ENCODE data around the gene LGALS16.
"Not testable (repeated sequence)": the region's sequence is repeated elsewhere in the genome, so short reads cannot be mapped to it uniquely, and the experiment has no call there.

LGALS16 gene, protein sequence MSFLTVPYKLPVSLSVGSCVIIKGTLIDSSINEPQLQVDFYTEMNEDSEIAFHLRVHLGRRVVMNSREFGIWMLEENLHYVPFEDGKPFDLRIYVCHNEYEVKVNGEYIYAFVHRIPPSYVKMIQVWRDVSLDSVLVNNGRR

GRCh38 chr19:39655613-39656012 lies at the start of gene LGALS16:
LGALS16 (plus strand) TSS chr19:39655913; CDS start chr19:39655962, 49 bp downstream.
- no peak for DNase-seq

DNA sequence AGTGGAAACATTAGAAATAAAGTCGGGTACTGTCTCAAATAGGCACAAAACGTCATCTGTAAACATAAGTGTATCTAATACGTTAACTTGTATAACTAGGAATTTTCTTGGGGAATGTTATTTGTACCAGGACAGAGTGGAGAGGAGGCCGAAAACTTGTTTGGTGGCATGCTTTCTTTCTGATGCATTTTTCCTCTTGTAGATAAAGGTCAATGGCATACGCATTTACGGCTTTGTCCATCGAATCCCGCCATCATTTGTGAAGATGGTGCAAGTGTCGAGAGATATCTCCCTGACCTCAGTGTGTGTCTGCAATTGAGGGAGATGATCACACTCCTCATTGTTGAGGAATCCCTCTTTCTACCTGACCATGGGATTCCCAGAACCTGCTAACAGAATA lies 48.7 kb upstream of the LGALS16 start:
- no peak for DNase-seq

- no peak for DNase-seq
These were observed 48.2 kb upstream of the LGALS16 start for GRCh38 chr19:39607561-39607960.

- DNase-seq = no peak
These were observed 42.1 kb upstream of the LGALS16 start for GRCh38 chr19:39613597-39613996.

- no peak for DNase-seq
These were observed 38.0 kb upstream of the LGALS16 start for GRCh38 chr19:39617745-39618144.

GRCh38 chr19:39623946-39624345 lies 31.8 kb upstream of the LGALS16 start:
- DNase-seq = no peak

- not testable (repeated sequence) for DNase-seq
These were observed 28.1 kb upstream of the LGALS16 start for GRCh38 chr19:39627631-39628030.

DNA sequence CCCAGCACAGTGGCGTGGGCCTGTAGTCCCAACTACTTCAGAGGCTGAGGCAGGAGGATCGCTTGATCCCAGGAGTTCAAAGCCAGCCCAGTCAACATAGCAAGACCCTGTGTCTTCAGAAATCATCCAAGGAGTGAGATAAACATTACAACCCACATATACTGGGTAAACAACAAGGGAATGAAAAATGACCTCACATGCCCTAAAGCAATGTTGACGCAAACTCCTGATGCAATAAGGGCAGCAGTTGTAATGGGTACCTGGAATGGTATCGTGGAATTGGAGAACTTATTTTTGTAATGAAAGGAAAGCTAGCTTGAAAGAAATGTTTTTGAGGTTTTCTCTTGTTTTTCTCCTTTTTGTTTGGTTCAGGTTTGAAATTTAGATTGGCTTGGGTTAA lies 24.5 kb upstream of the LGALS16 start:
- DNase-seq = no peak

DNA sequence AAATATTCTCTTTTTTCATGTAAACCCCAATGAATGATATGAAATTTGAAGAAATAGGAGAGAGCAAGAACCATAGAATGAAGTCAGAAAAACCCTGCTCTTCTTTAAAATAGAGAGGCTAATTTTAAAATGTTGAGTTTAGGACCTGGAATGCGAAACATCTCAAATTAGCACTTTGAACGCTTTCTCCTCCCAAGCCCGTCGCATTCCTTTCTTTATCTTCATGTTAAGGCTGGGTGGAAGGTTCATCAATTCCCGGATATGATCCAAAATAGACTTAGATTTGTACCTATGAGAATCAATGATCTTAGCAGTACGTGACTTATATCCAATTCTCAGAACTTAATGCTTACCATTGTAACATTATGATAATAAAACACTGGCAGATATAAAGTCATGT lies 24.1 kb upstream of the LGALS16 start:
- no peak for DNase-seq

DNA sequence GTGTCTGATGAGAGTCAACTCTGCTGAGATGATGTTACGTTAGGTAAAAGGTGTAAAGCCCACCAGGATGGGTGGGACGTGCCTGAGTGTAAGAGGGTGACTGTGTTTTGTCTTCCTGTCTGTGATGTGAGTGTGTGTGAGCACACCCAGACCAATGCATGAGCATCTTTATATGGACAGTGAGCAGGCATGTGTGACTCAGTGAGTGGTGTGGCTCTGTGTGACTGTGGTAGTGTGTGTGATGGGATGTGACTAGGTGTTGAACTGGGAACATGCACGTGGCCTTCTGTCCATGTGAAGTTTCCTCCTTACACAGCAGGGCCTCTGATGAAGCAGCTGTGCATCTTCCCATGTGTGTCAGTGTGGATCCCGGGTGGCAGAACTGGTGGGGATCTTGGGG lies 17.8 kb upstream of the LGALS16 start:
- no peak for DNase-seq

DNA sequence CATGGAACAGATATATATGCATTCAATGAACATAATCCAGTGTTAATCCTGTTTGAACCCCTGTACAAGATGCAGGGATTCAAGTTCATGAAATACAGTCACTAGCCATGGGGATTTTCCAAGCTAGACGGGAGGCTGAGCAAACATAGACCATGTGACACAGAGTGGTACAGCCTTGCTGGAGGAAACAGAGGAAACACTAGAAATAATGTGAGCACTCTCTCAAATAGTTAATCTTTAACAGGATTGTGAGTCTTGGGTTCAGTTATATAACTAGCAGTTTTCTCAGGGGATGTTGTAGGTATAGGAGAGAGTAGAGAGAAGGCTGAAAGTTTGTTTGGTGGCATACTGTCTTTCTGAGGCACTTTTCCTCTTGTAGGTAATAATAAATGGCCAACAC lies 13.9 kb upstream of the LGALS16 start:
- DNase-seq = no peak

DNA sequence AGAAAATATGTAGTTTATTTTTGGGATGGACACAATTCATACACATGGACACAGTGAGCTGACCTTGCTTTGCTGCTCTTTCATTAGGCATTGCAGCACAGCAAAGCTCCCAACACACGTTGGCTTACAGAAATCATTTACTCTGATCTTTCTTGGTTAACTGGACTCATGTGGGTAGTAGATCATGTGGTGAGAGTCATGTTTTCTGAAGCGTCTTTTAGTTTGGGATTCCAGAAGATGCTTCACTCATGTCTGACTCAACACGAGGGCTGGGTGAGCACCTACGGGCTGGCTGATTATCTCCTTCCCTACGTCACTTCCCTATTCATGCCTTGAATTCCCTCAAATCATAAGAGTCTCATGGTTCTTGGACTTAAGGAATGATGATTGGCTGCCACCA lies 12.1 kb upstream of the LGALS16 start:
- no peak for DNase-seq

DNA sequence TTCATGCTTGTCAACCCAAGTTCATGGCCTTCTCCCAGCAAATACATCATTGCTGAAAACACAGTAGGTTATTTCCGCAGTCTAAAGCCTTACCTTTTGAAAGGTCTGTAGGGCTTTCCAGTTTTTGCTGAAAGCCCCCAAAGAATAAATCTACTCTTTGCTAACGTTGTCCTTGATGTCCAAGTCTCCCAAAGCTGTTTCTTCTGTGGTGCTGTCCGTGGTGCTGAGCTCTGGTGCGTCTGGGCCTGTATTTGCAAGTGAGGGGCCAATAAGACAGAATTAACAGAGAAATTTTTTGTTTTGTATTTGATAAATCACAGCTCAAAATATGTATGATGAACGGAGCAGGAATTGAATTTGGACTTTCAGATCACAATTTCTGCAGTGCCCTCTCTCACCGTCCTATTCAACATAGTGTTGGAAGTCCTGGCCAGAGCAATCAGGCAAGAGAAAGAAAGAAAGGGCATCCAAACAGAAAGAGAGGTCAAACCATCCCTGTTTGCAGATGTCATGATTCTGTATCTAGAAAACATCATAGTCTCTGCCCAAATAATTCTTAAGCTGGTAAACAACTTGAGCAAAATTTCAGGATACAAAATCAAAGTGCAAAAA lies 9.8 kb upstream of the LGALS16 start:
- DNase-seq = no peak

- no peak for DNase-seq
These were observed 7.8 kb upstream of the LGALS16 start for GRCh38 chr19:39647918-39648317.

GRCh38 chr19:39659791-39660190 lies 4.1 kb downstream of the LGALS16 start:
- DNase-seq = no peak

DNA sequence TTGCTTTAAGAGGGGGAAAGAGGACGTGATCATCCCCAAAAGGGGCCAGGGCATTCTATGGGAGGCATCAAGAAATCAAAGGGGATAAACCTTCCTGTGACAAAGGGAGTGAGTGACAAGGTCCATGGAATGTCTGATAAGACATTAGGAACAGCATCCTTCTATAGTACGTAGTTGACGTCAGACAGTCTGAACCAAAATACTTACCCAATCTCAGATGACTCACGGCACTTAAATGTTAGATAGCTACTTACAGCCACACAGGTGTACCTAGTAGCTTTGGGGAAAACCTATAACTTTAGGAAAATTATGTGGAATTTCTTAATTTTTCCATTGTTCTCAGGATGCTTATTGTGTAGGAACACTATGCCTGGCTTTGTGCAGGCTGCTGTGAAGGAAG lies 4.9 kb downstream of the LGALS16 start:
- no peak for DNase-seq

DNA sequence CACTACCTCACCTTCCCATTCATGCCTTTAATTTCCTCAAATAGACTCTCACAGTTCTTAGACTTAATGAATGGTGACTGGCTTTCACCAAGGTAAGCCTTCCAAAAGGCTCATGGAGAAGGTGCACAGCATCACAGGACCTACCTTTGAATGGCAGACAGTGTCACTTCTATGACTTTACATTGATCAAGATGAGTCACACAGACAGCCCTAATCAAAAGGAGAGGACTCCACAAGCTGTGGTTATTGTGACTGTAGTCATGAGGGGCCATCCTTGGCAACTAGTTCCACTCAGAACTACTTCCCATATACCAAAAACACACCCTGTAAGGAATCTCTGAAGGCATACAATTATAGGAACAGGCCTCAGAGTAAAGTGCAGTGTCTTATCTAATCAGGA lies 5.9 kb downstream of the LGALS16 start:
- no peak for DNase-seq

GRCh38 chr19:39669860-39670259 lies 14.1 kb downstream of the LGALS16 start:
- not testable (repeated sequence) for DNase-seq

DNA sequence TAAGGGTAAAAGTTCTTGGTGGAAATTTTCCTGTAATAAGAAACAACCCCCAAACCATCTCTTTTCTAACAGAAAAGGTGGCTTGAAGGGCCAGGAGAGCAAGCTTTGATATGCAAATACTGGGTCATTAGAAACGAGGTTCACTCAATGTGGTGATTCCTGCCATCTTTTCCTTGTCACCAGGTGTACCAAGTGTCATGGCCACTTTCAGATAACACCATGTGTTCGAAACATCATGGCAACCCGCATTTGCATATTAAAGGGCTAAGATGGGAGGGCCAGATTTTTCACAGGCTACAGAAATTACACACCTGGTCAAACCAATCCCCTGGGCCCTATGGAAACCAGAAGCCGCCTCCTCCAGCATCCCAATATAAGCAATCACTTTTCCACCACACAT lies 15.3 kb downstream of the LGALS16 start:
- no peak for DNase-seq

DNA sequence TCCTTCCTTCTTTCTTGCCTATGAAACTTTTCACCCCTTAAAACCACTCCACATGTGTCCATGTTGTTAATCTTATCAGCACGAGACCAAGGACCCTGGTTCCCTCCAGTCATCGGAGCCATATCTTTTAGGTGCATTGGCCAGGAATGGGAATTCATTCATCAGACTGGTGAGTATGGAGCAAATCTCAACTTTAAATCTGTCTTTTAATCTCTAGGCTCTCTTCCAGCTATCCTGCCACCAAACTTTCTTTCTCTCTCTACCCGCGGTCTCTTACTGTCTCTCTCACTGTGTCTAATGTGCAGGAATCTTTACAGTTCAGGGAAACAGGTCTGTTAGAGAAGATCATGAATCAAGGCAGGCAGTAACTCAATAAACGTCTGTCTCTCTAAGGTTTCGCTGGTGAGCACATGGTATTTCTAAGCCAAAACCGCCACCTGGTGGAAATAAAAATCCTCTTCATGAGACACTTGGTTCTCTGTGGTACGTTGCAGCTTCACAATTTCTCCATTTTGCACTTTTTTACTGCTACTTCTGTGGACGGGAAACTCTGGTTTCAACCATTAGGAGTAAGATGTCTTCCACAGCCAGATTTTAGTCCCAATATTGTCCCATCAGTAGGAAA lies 16.1 kb downstream of the LGALS16 start:
- no peak for DNase-seq

DNA sequence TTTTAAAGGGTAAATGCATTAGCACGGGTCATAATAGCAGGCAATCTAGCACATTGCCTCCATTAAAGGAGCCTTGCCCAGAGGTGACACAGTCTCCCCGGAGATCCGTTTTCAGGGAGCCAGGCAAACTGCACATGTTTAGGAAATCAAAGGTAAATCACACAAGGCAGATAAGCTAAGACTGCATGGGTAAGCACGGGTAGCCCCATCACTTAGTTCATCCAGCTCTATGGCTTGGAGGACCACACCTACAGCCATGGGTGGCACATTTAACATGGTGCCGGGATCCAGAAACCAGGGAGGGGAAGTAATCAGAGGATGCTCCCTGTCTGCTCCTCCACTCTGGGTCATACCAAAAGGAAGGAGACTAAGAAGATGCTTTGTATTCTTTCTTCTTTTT lies 16.8 kb downstream of the LGALS16 start:
- no peak for DNase-seq

- DNase-seq = not testable (repeated sequence)
These were observed 18.1 kb downstream of the LGALS16 start for GRCh38 chr19:39673862-39674261.

DNA sequence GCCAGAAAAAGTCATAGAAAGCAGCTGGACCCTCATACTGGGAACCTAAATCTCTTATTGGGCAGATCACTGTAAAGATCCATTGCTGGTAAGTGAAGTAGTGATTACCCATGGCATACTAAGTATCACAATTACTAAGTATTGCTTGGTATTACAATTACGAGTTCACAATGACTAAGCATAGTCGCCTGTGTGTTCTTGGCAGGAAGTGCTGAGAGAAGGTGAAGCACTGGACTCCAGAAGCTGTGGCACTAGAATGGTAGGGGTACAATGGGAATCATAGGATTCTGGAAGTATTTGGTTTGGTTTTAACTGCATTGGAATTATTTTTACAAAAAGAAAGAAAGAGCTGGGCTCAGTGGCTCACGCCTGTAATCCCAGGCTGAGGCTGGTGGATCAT lies 20.3 kb downstream of the LGALS16 start:
- no peak for DNase-seq

- no peak for DNase-seq
These were observed 22.5 kb downstream of the LGALS16 start for GRCh38 chr19:39677961-39678889.
